H1 (cell line): Measurements from ENCODE around the gene PRRT1. TPM values are rescaled to one million over a fixed set of nuclear protein-coding genes. Genes with fewer than 3 reads are reported as not detected.

Experiments used
- GTF2F1 ChIP-seq: IDR thresholded peaks from 2 replicates; pipeline ENCODE4 v1.6.1; 2012; ENCODE audit warnings: low read depth, low read length, improper control_type of control experiment, borderline replicate concordance
- HDAC2 ChIP-seq, 2 experiments: fragments of 300-600 bp in 1 of 2; sonication (generic) in 1 of 2; IDR thresholded peaks; 2 replicates each; pipeline ENCODE4 v1.6.1; 2011 to 2012; ENCODE audit warnings: low read depth in 2 of 2, low read length in 2 of 2, mild to moderate bottlenecking in 2 of 2, moderate library complexity in 2 of 2, borderline replicate concordance in 1 of 2, inconsistent platforms in 1 of 2
- polyA plus RNA-seq, 7 experiments: library from polyadenylated mRNA; depleted of rRNA in 3 of 7; stranded (reverse) in 5 of 7; unstranded in 2 of 7; fragments of >200 nt in 5 of 7; fragments of 200-250 nt in 2 of 7; gene quantifications; 1 replicate in 5 of 7; 2 replicates in 1 of 7; 4 replicates in 1 of 7; pipeline versions ENCODE4 v1.2.1 to v1.2.3, GENCODE V29; 2011 to 2013; ENCODE audit warnings: missing spikeins in 2 of 7, mixed read lengths in 2 of 7
- total RNA-seq: library from RNA; stranded (reverse); fragmentation: NEBNext Ultra II Directional; extraction: Animal tissue kit (Norgen Biotek cat#: 25700); gene quantifications from 2 replicates; pipeline ENCODE4 v1.2.1, GENCODE V29; 2021
- TF ChIP-seq, protein P1 (sequence below): IDR thresholded peaks from 2 replicates; pipeline ENCODE4 v1.6.1; 2012; ENCODE audit warnings: inconsistent platforms

The PRRT1 gene
- total and polyA plus RNA-seq, 2 of the 8 experiments (the other 6 are each of a cell fraction or from before 2014, with no cell fraction given): 0.71 to 2.8 TPM

DNA sequence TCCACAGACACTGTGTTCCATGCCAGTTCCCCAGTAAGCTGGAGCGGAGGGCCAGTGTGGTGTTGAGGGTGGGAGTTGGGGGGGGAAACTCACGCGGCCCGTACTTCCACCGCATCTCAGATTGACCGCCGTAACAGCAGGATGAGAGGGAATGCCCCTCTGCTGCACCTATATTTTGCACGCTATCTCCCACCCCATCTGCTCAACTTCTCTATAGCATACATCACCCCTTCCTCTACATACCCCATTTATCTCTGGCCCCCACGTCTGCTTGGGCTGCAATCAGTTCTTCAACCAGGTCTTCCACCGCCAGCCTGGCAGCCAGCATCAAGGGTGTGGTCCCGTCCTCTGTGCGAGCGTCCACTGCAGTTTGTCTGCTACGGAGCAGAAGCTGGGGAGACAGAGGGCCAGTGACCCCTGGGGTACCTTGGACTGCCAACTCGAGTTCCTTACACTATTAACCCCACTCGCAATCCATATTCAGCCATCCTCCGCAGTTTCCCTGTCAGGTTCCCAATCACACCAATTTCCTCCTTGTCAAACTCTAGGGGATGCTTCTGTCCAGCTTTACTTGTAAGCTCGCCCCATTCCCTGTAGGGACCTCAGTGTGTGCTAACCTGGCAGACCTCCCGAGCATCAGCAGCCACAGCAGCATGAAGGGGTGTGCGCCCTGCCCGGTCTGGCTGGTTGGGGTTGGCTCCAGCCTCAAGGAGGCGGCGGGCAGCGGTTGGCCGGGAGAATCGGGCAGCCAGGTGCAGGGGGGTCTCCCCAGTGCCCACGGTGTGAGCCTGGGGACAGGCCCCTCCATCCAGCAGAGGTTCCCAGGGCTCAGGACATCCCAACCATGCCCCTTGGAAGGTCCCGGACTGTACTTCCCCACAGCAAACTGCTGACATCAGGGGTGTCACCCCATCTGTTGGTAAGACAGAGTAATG, 45.2 kb upstream of the PRRT1 start (continued):
- TF ChIP-seq HDAC2 (IDR thresholded peaks at IDR 0.05; ENCODE audit: borderline replicate concordance in 1 of 2, low read depth in 2 of 2, low read length in 2 of 2): 0 out of 4 replicates have a peak, but pooled peaks of 1 of the 2 experiments have one; percentile 27
- 0 out of 2 replicates have a peak, but pooled peaks have one; percentile 7 for TF ChIP-seq GTF2F1
- TF ChIP-seq, protein P1, sequence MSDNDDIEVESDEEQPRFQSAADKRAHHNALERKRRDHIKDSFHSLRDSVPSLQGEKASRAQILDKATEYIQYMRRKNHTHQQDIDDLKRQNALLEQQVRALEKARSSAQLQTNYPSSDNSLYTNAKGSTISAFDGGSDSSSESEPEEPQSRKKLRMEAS: no peak
